NCI-H2107 (cell line): ENCODE results near the gene MYL6B.
"Not testable (repeated sequence)": the region's sequence is repeated elsewhere in the genome, so short reads cannot be mapped to it uniquely, and the experiment has no call there.

Experiments used
- DNase-seq: peaks from one replicate; lab custom pipeline; 2025; lab: John Stamatoyannopoulos, UW

Gene MYL6B

GRCh38 chr12:56152132-56152755 lies at the start of gene MYL6B:
Gene MYL6B (plus strand): TSS chr12:56152587. CDS start chr12:56153919, 1,332 bp downstream.
- peak; percentile 88 for DNase-seq

GRCh38 chr12:56102683-56103065 lies 49.7 kb upstream of the MYL6B start:
- DNase-seq: no peak

GRCh38 chr12:56103066-56103711 lies 49.2 kb upstream of the MYL6B start:
- DNase-seq: no peak

DNA sequence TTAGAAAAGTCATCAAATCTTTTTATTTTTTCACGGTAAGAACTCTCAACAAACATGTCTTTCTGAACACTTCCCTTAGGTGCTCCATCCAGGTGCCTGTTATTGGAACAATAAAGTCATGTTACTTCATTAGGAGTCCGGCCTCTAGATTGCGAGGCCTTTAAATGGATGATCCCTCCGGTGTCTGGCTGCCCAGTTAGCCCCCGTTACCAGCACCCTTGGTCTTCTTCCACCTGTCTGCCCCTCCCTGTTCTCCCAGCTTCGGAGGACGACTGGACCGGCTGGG lies 48.6 kb upstream of the MYL6B start:
- no peak for DNase-seq

- DNase-seq: peak; percentile 99
These were observed 48.1 kb upstream of the MYL6B start, which contains the start of gene PA2G4 for GRCh38 chr12:56104109-56104814. Gene PA2G4 (plus strand): TSS chr12:56104559. CDS start chr12:56104738, 179 bp downstream.

- DNase-seq: no peak
These were observed 47.4 kb upstream of the MYL6B start for GRCh38 chr12:56104815-56105608.

DNA sequence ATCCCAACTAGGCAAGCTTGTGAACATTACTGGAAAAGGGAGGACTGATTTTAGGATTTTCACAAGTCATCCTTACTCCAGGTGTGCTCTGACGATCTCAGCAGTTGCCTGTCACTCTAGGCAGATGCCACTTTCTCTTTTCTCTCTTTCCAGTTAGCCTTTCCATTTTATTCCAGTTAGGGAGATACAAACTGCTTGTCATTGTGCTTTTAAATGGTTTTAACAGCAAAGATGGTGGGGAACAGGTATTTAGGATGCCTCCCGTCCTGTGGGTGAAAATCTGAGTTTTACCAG lies 46.8 kb upstream of the MYL6B start:
- DNase-seq: no peak

- DNase-seq: no peak
These were observed 45.1 kb upstream of the MYL6B start for GRCh38 chr12:56107242-56107641.

DNA sequence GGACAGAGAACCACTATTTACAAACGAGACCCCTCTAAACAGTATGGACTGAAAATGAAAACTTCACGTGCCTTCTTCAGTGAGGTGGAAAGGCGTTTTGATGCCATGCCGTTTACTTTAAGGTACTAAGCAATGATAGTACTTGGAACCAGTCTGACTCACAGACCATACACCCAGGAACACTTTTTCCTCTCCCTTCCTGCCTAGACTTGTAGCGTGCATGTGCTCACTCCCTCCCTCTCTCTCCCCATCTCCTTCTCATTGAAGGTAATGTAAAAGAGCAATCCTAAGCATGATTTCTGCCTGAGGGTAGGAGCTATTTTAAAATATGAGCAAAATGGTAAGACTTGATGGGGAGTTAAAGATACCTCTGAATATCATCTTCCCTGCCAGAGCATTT lies 41.8 kb upstream of the MYL6B start:
- DNase-seq: no peak

DNA sequence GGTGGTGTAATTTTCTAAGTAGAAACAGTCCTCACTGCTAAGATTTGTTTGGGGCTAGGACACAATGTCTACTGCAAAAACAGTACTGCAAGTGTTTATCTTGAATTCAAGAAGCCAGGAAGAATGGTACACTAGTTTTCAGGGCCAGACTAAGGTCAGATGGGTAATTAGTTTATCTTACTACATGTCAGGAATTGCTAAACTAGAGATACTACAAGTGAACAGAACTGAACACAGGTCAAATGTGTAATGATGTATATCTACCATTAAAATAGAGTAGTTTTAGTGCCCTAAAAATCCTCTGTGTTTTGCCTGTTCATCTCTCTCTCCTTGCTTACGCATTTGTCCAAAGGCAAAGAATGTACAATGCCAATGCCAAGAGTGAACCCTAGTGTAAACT lies 38.3 kb upstream of the MYL6B start:
- DNase-seq: no peak

- no peak for DNase-seq
These were observed 37.1 kb upstream of the MYL6B start for GRCh38 chr12:56115329-56115728.

- peak; percentile 96 for DNase-seq
These were observed 35.9 kb upstream of the MYL6B start, which contains the start of gene RPL41 for GRCh38 chr12:56116267-56117081. Gene RPL41 (plus strand): TSS chr12:56116633.

DNA sequence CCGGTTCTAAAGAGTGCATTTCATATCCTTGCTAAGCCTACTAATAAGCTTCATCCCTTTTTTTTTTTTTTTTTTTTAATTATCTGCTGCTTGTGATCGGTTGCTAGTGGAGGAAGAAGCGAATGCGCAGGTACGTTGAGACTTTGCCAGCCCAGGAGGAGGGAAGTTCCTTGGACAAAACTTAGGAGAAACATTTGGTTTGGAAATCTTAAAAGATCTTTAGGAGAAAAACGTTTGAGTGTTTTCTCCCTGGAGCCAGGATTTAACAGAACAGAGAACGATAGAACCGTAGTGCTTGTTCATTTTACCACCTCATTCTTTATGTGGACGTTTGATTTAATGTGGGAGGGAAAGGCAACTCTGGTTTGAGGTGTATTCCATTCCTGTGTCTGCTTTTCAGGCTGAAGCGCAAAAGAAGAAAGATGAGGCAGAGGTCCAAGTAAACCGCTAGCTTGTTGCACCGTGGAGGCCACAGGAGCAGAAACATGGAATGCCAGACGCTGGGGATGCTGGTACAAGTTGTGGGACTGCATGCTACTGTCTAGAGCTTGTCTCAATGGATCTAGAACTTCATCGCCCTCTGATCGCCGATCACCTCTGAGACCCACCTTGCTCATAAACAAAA lies 35.2 kb upstream of the MYL6B start:
- not testable (repeated sequence) for DNase-seq

- DNase-seq: peak; percentile 99
These were observed 34.4 kb upstream of the MYL6B start, which contains the start of gene ZC3H10 for GRCh38 chr12:56117778-56118687. Gene ZC3H10 (plus strand): TSS chr12:56118266. CDS start chr12:56120563, 2,297 bp downstream.

DNA sequence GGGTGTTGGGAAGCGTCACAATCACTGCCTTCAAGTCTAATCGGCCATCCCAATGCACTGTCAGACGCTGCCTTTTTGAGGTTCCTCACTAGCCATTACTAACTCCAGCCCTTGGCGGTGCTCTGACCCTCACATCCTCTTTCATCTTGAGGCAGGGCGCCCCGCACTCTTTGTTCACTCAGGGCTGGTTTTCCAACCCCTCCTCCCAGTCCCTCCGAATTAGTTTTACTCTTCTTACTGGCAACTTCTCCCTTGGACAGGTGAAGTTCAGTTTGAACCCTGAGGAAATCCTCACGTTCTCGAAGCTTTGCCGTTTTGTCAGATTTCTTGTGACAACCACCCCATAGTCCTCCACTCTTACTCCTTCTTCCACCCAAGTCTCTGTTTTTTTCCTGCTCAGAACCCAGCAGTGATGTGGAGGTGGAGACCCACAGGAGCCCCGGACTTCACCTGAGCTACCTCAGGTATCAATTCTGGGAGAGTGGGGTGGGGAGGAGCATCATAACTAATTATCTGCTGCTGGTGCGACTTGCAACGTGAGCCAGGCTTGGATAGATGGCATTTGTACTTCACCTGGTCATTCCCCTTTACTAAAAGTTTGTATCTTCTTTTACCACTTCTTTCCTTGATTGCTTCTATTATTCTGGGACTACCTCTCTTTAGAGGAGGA lies 33.6 kb upstream of the MYL6B start:
- DNase-seq: no peak

- peak; percentile 61 for DNase-seq
These were observed 33.0 kb upstream of the MYL6B start for GRCh38 chr12:56119361-56119796.

- no peak for DNase-seq
These were observed 32.1 kb upstream of the MYL6B start for GRCh38 chr12:56120158-56120846.

DNA sequence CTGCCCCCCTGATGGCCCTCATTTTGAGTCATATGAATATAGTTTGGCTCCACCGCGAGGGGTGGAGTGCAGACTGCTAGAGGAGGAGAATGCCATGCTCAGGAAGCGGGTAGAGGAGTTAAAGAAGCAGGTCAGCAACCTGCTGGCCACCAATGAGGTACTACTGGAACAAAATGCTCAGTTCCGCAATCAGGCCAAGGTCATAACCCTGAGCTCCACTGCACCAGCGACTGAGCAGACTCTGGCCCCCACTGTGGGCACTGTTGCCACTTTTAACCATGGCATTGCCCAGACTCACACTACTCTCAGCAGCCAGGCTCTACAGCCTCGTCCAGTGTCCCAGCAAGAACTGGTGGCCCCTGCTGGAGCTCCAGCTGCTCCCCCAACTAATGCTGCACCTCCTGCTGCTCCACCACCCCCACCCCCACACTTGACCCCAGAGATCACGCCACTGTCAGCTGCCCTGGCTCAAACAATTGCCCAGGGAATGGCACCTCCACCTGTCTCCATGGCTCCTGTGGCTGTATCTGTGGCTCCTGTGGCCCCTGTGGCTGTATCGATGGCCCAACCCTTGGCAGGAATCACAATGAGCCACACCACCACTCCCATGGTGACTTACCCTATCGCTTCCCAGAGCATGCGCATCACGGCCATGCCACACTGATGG lies 31.1 kb upstream of the MYL6B start:
- no peak for DNase-seq
